ENCODE results near the gene ESPNL.
A peak's percentile ranks its signal among the peaks of the same experiment; 100 is the strongest.

Gene ESPNL

DNA sequence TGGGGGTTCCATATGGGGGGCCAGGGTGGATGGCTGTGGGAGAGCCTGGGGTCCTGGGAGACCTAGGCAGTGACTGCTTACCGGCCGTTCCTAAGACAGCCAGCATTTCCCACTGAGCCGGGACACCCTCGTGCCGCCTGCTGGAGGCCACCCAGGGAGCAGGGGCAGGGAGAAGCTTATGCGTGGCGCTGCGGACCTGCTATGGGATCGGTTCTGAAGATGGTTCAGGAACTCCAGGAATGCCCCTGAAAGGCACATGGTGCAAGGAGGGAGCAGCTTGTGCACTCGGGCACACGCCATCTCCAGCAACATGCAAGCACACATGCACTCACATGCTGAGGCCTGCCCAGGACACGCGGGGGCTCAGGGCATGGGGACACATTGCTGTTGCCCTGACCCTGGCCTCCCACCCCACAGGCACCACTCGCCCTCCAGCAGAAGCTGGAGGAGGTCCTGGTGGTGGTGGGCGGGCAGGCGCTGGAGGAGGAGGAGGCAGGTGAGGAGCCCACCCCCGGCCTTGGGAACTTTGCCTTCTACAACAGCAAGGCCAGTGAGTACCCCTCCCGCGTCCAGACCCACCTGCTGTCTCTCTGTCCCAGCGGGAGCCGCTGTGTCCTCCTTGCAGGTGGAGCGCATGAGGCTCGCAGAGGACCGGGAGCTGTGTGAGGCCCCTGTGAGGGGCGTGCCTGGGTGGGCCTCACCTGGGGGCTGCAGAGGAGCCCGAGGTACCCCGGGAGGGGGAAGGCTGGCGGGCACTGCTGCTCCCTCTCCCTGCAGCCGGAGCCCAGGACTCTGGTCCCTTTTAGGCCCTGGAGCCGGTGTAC lies 42.5 kb downstream of the ESPNL start:
- DNase-seq, result no peak

DNA sequence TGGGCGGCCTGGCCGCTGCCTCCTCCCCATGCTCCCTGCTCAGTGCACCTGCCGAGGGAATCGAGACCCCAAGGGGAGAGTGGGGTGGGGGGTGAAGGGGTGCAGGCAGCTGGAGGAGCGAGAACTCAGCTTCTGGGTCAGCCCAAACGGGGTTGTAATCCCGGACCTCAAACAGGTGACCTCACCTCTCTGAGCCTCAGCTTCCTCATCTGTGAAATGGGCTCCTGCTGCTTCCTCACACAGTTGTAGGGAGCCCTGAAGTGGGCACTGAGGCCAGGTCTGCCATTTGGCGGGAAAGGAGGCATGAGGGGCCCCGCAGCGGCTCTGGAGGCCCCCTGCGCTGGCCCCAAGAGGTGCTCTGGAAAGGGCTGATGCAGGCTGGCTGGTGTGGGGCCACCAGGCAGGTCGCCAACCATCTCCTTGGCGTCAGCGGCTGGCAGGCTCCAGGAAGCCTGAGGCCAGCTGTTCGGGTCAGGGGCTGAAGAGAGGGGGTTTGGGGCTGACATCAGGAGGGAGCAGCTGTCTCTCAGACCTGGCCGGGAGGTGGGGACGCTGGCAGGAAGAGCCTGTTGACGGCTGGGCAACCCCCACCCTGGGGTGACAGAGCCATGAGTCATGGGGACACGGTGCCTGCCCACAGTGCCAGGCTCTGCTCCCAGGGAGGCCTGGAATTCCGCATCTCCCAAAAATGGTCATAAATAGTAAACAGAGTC lies 43.3 kb downstream of the ESPNL start:
- DNase-seq, result peak; percentile 31

DNA sequence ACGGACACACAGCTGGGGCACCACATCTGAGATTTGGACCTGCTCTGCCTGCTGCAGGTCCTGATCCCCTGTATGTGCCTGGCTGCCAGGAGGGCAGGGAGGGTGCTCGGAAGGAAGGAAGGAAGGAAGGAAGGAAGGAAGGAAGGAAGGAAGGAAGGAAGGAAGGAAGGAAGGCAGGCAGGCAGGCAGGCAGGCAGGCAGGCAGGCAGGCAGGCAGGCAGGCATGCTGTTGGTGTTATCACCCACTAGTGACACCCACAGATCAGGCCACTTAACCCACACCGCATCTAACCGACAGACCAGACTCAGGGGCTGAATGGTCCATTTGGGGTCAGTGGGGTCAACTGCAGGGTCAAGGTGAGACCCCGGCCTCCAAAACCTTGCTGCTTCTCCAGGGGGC lies 44.1 kb downstream of the ESPNL start:
- no peak for DNase-seq

DNA sequence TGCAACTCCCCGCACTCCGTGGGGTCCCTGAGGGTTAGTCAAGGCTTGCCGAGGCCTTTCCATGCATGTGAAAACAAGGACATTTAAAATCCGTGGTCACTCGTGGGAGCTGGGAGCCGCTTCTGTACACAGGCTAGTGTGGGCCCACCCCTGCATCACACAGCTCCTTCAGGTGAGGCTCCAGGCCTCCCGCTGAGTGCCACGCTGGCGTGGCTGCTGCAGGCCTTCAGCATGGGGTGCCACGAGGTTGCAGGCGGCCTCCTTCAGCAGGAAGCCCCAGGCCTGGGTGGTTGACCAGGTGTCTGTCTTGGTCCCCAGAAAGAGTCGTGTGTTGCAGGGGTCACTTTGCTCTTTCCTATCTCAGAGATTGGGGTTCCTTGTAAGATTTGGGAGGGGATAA lies 44.9 kb downstream of the ESPNL start:
- no peak for DNase-seq

DNA sequence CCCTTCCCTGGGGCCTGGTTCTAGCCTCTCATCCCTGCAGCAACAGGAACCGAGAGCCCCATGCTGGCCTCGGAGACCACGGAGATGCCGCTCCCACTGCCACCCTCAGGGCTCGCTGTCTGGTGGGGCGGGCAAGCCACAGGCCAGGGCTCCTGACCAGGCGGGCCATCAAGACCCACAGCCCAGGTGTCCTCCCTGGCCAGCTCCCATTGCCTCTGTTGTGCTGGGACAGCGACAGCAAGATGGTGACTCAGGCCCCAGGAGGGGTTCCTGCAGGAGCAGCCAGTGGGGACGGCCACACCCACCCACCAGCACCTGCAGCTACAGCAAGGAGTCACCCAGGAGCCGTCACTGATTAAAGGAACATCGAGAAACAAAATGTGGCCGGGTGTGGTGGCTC lies 45.7 kb downstream of the ESPNL start:
- DNase-seq, result no peak

DNA sequence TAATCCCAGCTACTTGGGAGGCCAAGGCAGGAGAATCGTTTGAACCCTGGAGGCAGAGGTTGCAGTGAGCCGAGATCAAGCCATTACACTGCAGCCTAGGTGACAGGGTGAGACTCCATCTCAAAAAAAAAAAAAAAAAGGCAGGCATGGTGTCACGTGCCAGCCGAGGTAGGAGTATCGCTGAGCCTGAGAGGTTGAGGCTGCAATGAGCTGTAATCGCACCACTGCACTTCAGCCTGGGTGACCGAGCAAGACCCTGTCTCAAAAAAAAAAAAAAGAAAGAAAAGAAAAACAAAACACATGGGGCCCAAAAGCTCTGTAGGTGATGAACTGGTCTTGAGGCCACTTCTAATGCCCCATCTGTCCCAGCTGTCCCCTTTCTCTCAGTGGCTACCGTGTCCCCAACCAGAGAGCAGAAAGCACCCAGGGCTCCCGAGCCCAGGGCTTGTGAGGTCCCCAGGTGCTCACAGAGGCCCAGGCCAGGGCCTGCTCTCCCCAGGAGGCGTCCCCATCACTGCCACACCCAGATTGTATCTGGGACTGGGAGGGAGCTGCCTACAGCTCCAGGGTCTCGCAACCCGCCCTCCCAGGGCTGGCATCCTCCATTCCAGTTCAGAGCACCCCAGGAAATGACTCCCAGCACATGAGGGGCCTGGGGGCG lies 46.9 kb downstream of the ESPNL start:
- DNase-seq, result no peak

DNA sequence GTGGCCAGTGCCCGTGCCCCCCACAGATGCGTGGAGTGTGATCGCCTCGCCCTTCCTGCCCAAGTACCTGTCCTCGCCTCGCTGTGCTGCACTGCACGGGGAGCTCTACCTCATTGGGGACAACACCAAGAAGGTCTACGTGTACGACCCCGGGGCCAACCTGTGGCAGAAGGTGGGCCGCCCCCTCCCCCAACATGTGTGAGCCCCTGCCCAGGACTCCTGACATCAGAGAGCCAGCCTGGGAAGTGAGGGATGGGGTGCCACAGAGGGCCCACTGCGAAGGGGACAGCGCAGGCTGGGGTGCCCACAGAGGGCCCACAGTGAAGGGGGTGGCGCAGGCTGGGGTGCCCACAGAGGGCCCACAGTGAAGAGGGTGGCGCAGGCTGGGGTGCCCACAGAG lies 48.8 kb downstream of the ESPNL start:
- no peak for DNase-seq

DNA sequence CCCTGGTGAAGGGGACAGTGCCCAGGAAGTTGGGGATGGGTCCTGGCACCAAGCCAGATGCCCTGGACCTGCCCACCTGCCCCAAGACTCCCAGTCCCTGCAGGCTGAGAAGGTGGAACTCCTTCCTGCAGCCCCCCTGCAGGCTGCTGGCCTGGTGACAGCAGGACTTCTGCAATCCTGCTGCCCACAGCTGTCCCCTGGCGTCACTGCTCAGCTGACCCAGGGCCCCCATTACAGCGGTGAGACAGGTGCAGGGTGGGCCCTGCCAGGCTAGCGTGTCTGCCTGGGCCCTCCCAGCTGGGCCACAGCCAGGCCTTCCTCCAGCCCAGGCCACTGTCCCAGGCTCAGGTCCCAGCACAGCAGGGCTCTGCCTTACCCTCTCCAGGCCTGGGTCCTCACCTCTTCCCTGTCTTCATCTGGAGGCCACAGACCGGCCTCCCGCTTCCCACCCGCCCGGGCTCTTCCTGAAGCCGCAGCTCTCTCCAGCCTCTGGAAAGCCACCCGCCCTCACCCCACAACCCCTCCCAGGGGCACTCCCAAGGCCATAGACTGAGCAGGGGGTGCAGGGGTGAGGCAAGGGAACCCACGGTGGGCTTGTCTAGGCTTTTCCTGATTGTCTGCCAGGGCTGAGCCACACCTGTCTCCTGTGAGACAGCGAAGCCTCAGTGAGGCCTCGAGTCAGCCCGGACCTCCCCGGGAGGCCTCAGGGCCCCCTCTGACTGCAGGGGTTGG lies 49.9 kb downstream of the ESPNL start:
- no peak for DNase-seq

DNA sequence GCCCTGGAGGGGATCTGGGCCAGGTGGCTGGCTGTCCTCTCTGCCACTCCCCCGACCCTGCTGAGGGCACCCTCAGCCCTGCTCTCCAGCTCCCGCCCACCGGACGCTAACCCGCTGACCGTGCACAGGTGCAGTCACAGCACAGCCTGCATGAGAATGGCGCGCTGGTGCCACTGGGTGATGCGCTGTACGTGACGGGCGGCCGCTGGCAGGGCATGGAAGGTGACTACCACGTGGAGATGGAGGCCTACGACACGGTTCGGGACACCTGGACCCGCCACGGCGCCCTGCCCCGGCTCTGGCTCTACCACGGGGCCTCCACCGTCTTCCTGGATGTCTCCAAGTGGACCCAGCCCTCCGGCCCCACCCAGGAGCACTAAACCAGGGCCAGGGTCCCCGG lies 50.5 kb downstream of the ESPNL start:
- DNase-seq, result no peak

DNA sequence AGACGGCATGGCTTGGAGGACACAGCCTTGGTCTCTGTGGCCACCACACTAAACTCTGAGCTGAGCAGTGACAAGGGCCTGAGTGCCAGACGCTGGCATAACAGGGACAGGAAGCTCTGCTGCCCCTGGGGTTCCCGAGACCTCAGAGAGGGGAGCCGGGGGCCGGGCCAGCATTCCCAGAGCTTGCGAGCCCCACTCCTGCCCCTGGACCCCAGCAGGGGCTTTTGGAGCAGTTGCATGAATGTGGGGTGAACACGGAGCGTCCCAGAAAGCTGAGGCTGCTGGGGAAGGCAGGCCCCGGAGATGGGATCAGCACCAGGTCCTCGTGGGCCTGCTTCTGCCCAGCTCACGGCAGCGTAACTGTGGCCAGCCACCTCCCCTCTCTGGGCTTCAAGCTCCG lies 51.1 kb downstream of the ESPNL start:
- no peak for DNase-seq

DNA sequence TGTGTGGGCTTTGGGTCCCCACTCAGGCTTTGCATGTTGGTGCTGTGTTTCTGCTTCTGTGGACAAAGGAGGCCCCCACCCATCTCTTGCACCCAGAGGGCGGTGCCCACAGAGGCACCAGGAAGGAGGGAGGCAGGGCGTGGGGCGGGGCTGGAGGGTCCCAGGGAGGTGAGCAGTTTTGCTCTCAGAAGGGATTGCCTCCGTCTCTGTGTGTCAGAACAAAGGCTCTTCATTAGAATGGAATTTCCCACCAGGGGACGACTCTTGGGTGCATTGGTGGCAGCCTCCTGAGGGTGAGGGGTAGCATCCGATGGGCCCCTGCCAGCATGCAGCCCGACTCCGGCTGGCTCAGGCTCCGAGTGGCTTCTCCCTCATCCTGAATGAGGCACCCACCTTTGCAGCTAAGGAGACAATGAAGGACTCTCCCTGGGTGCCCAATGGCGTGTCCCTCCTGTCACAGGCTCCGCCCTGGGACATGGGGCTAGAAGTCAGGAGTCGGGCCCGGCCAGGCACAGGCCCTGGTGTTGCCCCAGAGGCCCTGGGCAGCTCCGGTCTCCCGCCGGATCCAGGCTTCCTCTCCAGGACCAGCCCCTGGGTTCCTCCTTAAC lies 51.6 kb downstream of the ESPNL start:
- no peak for DNase-seq

DNA sequence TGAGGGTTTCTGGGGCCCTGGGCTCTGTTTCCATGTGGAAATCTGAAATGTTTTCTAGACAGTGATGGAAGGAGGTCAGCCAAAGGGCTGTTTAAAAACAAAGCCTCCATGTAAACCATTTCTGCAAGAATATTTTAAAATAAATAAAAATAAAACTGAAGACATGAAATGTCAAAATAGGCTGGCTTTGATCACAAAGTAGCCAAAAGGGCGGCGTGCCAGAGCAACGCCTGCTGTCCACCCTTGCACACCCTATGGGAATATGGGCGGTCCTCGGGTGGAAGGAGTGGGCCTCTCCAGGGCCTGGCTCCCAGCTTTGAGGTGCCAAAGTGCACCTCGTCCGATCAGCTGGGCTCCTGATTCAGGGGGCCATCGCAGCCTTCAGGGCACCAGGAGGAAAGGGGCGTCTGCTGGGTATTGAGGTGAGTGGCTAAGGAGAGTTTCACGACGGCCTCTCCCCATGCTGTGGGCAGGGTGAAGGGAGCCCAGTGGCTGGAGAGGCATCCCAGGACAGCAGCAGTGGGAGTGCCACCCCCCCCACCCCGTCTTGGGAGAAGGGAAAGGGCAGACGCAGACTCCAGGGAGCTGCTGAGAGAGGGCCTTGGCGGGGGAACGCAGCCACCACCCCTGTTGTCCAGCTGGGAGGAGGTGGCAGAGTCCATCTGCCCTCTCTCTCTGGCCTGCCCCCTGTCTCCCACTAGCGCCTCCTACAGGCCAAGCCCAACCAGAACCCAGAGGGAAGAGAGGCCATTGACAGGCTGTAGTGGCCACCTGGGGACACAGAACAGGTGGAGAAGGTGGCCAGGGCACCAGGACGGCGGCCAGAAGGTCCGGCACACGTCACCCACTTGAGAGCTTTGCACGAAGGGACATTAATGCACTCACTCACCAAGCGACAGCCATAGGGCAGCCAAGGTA lies 52.9 kb downstream of the ESPNL start:
- DNase-seq, result no peak

DNA sequence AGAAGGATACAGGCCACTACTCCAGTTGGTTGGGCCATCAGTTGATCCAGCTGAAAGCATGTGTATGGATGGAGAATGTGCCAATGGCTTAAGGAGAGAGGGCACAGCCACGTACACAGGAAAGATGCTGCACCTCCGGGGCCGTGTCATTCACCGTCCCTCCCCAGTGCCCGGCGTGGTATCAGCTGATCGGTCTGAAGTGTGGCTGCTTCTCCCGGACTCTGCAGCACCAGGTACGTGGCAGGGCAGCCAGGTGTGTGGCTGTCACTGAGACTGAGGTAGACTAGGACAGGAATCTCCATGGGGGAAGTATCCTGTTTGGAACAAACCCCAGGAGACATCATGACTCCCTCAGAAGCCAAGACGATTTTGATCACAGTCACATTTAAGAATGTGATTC lies 54.4 kb downstream of the ESPNL start:
- DNase-seq, result no peak

DNA sequence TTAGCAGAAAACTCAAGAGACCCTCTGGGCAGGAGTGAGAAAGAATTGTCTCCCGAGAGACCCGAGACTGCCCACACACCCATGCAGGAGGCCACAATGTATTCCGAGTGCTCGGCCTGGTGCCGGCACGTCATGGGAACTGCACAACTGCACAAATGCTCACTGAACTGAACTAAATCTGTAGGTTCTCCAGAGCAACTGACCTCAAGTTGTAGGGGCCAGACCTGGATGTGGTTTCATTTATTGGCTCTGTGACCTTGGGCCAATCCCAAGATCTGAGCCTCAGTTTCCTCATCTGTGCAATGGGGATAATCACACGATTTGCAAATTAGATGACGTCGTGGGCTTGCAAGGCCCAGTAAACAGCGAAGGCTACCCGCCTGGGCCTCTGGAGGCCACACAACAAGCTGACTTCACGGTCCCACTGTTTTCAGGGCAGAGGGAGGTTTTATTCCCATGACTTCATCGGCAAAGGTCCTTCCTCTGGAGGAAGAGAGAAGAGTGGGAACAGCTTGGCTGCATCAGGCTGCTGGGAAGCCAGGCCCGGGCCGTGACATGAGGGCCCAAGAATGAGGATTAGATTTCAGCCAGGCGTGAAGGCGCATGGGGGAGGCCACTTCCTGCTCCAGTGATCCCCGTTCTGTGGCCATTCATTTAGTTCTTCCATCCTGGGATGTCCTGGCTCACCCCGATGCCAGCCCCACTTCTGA lies 55.1 kb downstream of the ESPNL start:
- DNase-seq, result peak; percentile 57

DNA sequence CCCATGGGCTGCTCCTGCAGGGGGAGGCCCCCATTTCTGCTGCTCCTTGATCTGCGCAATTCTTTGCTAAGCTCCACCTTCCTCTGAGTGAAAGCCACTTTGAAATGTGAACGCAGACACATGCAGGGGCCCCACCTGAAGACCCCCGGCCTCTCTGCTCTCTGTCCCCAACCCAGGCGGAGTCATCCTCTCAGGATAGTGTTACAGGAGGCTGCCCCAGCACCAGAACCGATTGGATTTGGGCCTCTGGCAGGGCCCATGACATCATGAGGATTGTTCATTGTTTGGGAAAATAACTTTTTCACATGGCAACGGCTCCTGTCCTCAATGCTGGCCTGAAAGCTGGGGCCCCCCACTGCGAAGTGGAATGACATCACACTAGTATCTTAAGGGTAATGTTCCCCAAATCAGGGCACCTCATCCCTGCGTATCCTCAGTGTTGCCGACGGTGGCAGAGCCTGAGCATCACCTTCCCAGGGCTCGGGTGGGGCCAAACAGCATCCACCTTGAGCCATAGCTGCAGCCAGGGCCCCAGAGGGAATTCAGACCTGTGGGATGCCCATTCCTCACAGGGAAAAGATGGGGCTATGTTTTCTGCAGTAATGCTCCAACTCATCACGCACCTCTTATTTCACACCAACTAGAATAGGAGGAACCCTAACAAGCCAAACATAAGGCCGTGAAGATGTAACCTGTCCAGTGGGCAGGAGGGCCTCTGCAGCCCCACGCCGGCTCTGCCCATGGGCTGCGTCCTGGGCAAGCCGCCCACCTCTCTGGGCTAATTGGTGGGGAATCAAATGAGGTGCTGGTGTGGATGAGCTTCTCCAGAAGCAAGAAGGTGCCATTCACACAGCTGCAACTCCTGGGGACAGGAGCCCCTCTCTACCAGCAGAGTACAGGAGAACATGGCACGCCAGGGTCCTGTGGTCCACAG lies 55.9 kb downstream of the ESPNL start:
- DNase-seq, result no peak

DNA sequence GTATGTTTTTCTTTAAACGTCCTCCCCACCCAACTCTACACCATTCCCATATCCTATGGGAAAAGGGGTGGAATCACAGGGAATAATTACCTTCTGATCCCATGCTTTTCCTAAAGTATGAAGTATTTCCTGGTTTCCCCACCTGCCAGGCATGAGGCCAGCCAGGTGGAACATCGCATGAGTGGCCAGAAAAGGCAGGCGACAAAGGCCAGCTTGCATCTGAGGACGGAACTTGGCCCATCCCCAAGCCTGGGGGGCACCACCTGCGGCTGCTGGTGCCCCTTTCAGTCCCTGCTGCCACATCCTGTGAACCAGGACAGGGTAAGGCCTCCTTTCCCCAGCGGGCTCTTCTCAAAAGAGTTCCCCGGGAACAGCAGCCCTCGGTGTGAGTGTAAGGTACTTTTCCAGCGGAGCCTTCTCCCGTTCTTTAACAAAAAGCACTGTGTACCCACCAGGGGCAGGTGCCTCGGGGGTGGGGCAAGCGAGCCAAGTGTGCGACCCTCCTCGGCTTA lies 57.4 kb downstream of the ESPNL start:
- no peak for DNase-seq

DNA sequence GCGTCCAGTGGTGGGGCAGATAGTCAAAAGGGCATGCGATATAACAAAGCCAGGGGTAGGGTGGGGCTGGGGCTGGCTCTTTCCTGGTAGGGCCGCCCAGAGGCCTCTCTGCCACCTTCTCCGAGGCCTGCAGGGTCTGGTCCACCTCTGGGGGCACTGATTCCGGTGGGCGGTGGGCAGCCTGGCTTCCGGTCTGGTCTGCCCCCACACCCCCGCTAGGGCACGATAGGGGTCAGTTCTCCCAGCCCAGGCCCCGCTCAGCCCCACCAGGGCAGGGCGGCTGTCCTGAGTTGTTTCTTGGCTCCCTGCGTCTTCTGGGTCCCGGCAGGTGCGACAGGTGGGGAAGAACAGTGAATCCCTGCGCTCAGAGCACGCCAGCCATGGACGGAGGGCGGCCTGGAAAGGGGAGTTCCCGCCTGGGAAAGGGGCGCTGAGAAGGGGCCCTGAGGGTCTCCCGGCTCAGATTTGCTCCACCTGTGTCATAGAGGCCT lies 57.9 kb downstream of the ESPNL start:
- no peak for DNase-seq

DNA sequence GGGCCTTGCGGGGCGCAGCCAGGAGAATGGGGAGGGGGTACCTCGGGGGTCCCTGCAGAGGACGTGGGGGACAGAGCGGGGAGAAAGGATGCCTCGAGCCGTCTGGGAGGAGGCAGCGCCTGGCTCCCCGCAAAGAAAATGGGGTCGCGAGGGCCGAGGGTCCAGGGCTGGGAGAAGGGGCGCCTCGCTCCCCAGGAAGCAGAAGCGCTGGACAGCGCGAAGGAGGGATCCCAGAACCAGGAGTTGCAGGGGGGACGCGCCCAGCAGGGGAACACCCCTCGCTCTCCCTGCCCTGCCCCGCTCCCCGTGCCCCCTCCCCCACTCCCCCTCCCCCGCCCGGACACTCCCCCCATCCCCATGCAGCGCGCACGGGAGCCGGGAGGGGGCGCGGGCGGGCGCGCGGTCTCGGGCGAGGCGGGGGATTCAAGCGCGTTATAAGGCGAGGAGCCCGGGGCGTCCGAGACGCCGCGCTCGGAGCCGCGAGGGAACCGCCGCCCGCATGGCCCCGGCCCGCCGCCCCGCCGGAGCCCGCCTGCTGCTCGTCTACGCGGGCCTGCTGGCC lies 58.5 kb downstream of the ESPNL start, which contains the start of gene ERFE:
Gene ERFE, plus strand, starts transcription at position 462 of the 562 bp plus-strand sequence. Its CDS starts 38 bp downstream, at position 500.
- DNase-seq, result peak; percentile 52

DNA sequence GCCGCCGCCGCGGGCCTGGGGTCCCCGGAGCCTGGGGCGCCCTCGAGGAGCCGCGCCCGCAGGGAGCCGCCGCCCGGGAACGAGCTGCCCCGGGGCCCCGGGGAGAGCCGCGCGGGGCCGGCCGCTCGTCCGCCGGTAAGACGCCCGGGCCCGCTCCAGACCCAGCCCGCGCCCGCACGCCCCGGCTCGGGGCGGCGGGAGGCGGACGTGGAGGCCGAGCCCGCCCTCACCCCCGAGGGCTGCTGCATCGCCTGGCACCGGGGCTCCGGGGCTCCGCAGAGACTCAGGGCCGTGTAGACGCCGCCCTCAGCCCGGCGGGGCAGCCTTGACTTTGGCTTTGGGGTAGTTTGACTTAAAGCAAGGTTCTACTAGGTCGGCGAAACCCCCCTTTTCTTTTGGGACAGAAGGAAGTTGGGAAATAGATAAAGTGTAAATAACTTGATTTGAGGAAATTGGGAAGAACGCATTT lies 59.0 kb downstream of the ESPNL start:
- DNase-seq, result no peak
